Panc1 (cell line): ENCODE data around the gene EFEMP1. TPM values are rescaled to one million over a fixed set of nuclear protein-coding genes. Genes with fewer than 3 reads are reported as not detected.

Experiments used
- ATAC-seq: fragments of 200-7000 bp; cut with Tn5 transposase; 2 replicates; pipeline ENCODE4 v1.9.1; 2020; ENCODE audit warnings: mild to moderate bottlenecking, moderate library complexity
- BruUV-seq: library from RNA; stranded (reverse); fragments of 400-500 nt; replicated peaks from 2 replicates; lab custom pipeline; 2021; lab: Mats Ljungman, UMichigan
- CTCF ChIA-PET: fragments of 300-600 bp; sonication (Branson Sonifier 250); formaldehyde crosslinking; loops from one replicate; lab custom pipeline; 2022; ENCODE audit warnings: antibody characterized with exemption; lab: Charles Lee
- POLR2A ChIA-PET: fragments of 300-600 bp; sonication (Branson Sonifier 250); formaldehyde crosslinking; loops from one replicate; lab custom pipeline; 2022; ENCODE audit warnings: antibody characterized with exemption; lab: Charles Lee
- DNase-seq: peaks from one replicate; pipeline ENCODE4 v3.0.0-alpha.2; 2010; ENCODE audit warnings: low read depth, low spot score
- H3K27ac ChIP-seq: 2 replicates; pipeline ENCODE4 v1.5.1; 2011; ENCODE audit warnings: mild to moderate bottlenecking, low read length, inconsistent platforms
- H3K27me3 ChIP-seq: fragments of 200-500 bp; sonication (Bioruptor generic); 2 replicates; pipeline ENCODE4 v1.6.0; 2014; ENCODE audit warnings: low read length, inconsistent platforms; ENCODE audit not compliant: control insufficient read depth, insufficient read depth
- H3K36me3 ChIP-seq: fragments of 200-500 bp; sonication (Bioruptor generic); 2 replicates; pipeline ENCODE4 v1.5.1; 2014; ENCODE audit warnings: inconsistent platforms, mild to moderate bottlenecking, low read length, moderate library complexity; ENCODE audit not compliant: control insufficient read depth, insufficient read depth
- H3K4me1 ChIP-seq: 2 replicates; pipeline ENCODE4 v1.5.1; 2011; ENCODE audit warnings: inconsistent platforms, mild to moderate bottlenecking, low read length, moderate library complexity; ENCODE audit not compliant: control insufficient read depth, insufficient read depth
- H3K4me3 ChIP-seq, 2 experiments: 2 replicates each; pipeline ENCODE4 v1.5.1; 2011 to 2012; ENCODE audit warnings: low read depth in 2 of 2, low read length in 2 of 2, mild to moderate bottlenecking in 2 of 2, inconsistent platforms in 1 of 2, moderate library complexity in 1 of 2
- H3K9me3 ChIP-seq: fragments of 200-500 bp; sonication (Bioruptor generic); 2 replicates; pipeline ENCODE4 v1.5.1; 2014; ENCODE audit warnings: low read depth, mild to moderate bottlenecking, inconsistent platforms, low read length, moderate library complexity; ENCODE audit not compliant: control insufficient read depth, insufficient read depth
- POLR2AphosphoS5 ChIP-seq: IDR thresholded peaks from 2 replicates; pipeline ENCODE4 v1.6.1; 2012; ENCODE audit warnings: mild to moderate bottlenecking, low read depth, low read length, moderate library complexity
- SIN3A ChIP-seq: IDR thresholded peaks from 2 replicates; pipeline ENCODE4 v1.6.1; 2012; ENCODE audit warnings: low read depth, mild to moderate bottlenecking, low read length, moderate library complexity, borderline replicate concordance; ENCODE audit not compliant: insufficient read depth
- TCF7L2 ChIP-seq: IDR thresholded peaks from 2 replicates; pipeline ENCODE4 v1.6.1; 2011; ENCODE audit warnings: mild to moderate bottlenecking, low read depth, low read length, inconsistent platforms
- in situ Hi-C: cut with HindIII; loops from 2 replicates; pipeline ENCODE4 v1.10.0; 2016; ENCODE audit warnings: low sequenced_read_pairs, low pct_unique_long_range_greater_than_20kb
- intact Hi-C: fragments of 100-400 bp; cut with micrococcal nuclease; formaldehyde crosslinking; loops from one replicate; pipeline ENCODE4 v1.10.0; 2022; ENCODE audit not compliant: unreplicated experiment
- total RNA-seq: library from RNA; stranded (reverse); gene quantifications from one replicate; pipeline ENCODE4 v1.2.1, GENCODE V29; 2021; ENCODE audit not compliant: unreplicated experiment
- TF ChIP-seq, protein P1 (sequence below): fragments of 450-650 bp; IDR thresholded peaks from 2 replicates; pipeline ENCODE4 v1.5.1; 2017; ENCODE audit warnings: mild to moderate bottlenecking
- TF ChIP-seq, protein P2 (sequence below), 2 experiments: IDR thresholded peaks; 2 replicates each; pipeline ENCODE4 v1.6.1; 2011 to 2012; ENCODE audit warnings: low read depth in 2 of 2, control low read depth in 1 of 2, low read length in 1 of 2, mild to moderate bottlenecking in 1 of 2, moderate library complexity in 1 of 2; ENCODE audit not compliant: insufficient read depth in 1 of 2

EFEMP1 gene
- total RNA-seq, 1 experiment from 2014 or later, result 15.5 TPM

GRCh38 chr2:55896633-55897032 lies 26.9 kb downstream of the EFEMP1 start:
- POLR2A ChIA-PET, result no interaction called here
- intact Hi-C loops, result no loop called here
- Histone ChIP-seq H3K4me3 (no peak overlapping the region), H3K36me3 (no peaks in the 10 kb centered on the region), H3K27me3 (no peaks in the 10 kb centered on the region), H3K27ac (no peak overlapping the region), H3K9me3 (no peaks in the 10 kb centered on the region), H3K4me1 (no peaks in the 10 kb centered on the region)
- TF ChIP-seq, protein P1, sequence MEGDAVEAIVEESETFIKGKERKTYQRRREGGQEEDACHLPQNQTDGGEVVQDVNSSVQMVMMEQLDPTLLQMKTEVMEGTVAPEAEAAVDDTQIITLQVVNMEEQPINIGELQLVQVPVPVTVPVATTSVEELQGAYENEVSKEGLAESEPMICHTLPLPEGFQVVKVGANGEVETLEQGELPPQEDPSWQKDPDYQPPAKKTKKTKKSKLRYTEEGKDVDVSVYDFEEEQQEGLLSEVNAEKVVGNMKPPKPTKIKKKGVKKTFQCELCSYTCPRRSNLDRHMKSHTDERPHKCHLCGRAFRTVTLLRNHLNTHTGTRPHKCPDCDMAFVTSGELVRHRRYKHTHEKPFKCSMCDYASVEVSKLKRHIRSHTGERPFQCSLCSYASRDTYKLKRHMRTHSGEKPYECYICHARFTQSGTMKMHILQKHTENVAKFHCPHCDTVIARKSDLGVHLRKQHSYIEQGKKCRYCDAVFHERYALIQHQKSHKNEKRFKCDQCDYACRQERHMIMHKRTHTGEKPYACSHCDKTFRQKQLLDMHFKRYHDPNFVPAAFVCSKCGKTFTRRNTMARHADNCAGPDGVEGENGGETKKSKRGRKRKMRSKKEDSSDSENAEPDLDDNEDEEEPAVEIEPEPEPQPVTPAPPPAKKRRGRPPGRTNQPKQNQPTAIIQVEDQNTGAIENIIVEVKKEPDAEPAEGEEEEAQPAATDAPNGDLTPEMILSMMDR, result no peak
- TF ChIP-seq SIN3A (no peak), POLR2AphosphoS5 (no peak)
- TF ChIP-seq, protein P2, sequence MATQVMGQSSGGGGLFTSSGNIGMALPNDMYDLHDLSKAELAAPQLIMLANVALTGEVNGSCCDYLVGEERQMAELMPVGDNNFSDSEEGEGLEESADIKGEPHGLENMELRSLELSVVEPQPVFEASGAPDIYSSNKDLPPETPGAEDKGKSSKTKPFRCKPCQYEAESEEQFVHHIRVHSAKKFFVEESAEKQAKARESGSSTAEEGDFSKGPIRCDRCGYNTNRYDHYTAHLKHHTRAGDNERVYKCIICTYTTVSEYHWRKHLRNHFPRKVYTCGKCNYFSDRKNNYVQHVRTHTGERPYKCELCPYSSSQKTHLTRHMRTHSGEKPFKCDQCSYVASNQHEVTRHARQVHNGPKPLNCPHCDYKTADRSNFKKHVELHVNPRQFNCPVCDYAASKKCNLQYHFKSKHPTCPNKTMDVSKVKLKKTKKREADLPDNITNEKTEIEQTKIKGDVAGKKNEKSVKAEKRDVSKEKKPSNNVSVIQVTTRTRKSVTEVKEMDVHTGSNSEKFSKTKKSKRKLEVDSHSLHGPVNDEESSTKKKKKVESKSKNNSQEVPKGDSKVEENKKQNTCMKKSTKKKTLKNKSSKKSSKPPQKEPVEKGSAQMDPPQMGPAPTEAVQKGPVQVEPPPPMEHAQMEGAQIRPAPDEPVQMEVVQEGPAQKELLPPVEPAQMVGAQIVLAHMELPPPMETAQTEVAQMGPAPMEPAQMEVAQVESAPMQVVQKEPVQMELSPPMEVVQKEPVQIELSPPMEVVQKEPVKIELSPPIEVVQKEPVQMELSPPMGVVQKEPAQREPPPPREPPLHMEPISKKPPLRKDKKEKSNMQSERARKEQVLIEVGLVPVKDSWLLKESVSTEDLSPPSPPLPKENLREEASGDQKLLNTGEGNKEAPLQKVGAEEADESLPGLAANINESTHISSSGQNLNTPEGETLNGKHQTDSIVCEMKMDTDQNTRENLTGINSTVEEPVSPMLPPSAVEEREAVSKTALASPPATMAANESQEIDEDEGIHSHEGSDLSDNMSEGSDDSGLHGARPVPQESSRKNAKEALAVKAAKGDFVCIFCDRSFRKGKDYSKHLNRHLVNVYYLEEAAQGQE (IDR thresholded peaks at IDR 0.05; ENCODE audit: insufficient read depth in 1 of 2, low read depth in 2 of 2, low read length in 1 of 2), result no peak
- CTCF ChIA-PET, result no interaction called here
- BruUV-seq, result no TSS peak
- in situ Hi-C loops, result no loop called here
- ATAC-seq (no peak), DNase-seq (no peak)

GRCh38 chr2:55894720-55895119 lies 28.9 kb downstream of the EFEMP1 start:
- intact Hi-C loops, result no loop called here
- no peaks in the 10 kb centered on the region for H3K4me1 ChIP-seq
- no peak overlapping the region for H3K4me3 ChIP-seq
- POLR2A ChIA-PET, result no interaction called here
- in situ Hi-C loops, result no loop called here
- no peaks in the 10 kb centered on the region for H3K36me3 ChIP-seq
- no peak for DNase-seq
- CTCF ChIA-PET, result no interaction called here
- H3K27ac ChIP-seq, result no peak overlapping the region
- ATAC-seq, result no peak
- TF ChIP-seq, protein P1, result no peak
- TF ChIP-seq POLR2AphosphoS5 (no peak), TCF7L2 (no peak), SIN3A (no peak)
- no peaks in the 10 kb centered on the region for H3K9me3 ChIP-seq
- H3K27me3 ChIP-seq, result no peaks in the 10 kb centered on the region
- BruUV-seq, result no TSS peak

GRCh38 chr2:55891671-55892094 lies 31.9 kb downstream of the EFEMP1 start:
- Histone ChIP-seq H3K4me1 (no peaks in the 10 kb centered on the region), H3K4me3 (no peak overlapping the region), H3K27me3 (no peaks in the 10 kb centered on the region), H3K27ac (no peak overlapping the region), H3K36me3 (no peaks in the 10 kb centered on the region), H3K9me3 (no peaks in the 10 kb centered on the region)
- intact Hi-C loops, result no loop called here
- ATAC-seq, result no peak
- in situ Hi-C loops, result no loop called here
- no peak for DNase-seq
- ChIA-PET CTCF (no interaction called here), POLR2A (no interaction called here)
- no TSS peak for BruUV-seq
- TF ChIP-seq, protein P2 (IDR thresholded peaks at IDR 0.05; ENCODE audit: insufficient read depth in 1 of 2, low read depth in 2 of 2, low read length in 1 of 2), result no peak
- no peak for TF ChIP-seq POLR2AphosphoS5
- no peak for TF ChIP-seq TCF7L2
- TF ChIP-seq, protein P1, result no peak
